NCI-H146 (cell line): Measurements from ENCODE around the gene GGTLC1.
"Not testable (repeated sequence)": the region's sequence is repeated elsewhere in the genome, so short reads cannot be mapped to it uniquely, and the experiment has no call there.

Experiments used
- DNase-seq: peaks from one replicate; lab custom pipeline; 2025; lab: John Stamatoyannopoulos, UW

GGTLC1 gene

GRCh38 chr20:23994001-23994633 is 5.5 kb upstream of the GGTLC1 start:
- DNase-seq: not testable (repeated sequence)

GRCh38 chr20:23993440-23993839 is 4.9 kb upstream of the GGTLC1 start:
- not testable (repeated sequence) for DNase-seq

GRCh38 chr20:23990296-23990695 is 1.7 kb upstream of the GGTLC1 start:
- not testable (repeated sequence) for DNase-seq

GRCh38 chr20:23988966-23989365 is 387 bp upstream of the GGTLC1 start:
- not testable (repeated sequence) for DNase-seq

GRCh38 chr20:23986716-23987115 is 1.9 kb downstream of the GGTLC1 start:
- DNase-seq: not testable (repeated sequence)

GRCh38 chr20:23986310-23986709 is 2.3 kb downstream of the GGTLC1 start:
- not testable (repeated sequence) for DNase-seq

- DNase-seq: not testable (repeated sequence)
Observed at GRCh38 chr20:23985790-23986225, 2.8 kb downstream of the GGTLC1 start.

- not testable (repeated sequence) for DNase-seq
Observed at GRCh38 chr20:23985066-23985789, 3.4 kb downstream of the GGTLC1 start.

- DNase-seq: not testable (repeated sequence)
Observed at GRCh38 chr20:23984476-23985023, 4.0 kb downstream of the GGTLC1 start.

- DNase-seq: not testable (repeated sequence)
Observed at GRCh38 chr20:23982112-23983018, 6.2 kb downstream of the GGTLC1 start.

GRCh38 chr20:23981526-23981925 is 7.1 kb downstream of the GGTLC1 start:
- DNase-seq: not testable (repeated sequence)

- not testable (repeated sequence) for DNase-seq
Observed at GRCh38 chr20:23981014-23981413, 7.6 kb downstream of the GGTLC1 start.

GRCh38 chr20:23979899-23980811 is 8.4 kb downstream of the GGTLC1 start:
- not testable (repeated sequence) for DNase-seq

GRCh38 chr20:23979380-23979779 is 9.2 kb downstream of the GGTLC1 start:
- not testable (repeated sequence) for DNase-seq

GRCh38 chr20:23978457-23978856 is 10.1 kb downstream of the GGTLC1 start:
- DNase-seq: not testable (repeated sequence)

GRCh38 chr20:23974966-23975365 is 13.6 kb downstream of the GGTLC1 start:
- no peak for DNase-seq

- no peak for DNase-seq
Observed at GRCh38 chr20:23971310-23971709, 17.3 kb downstream of the GGTLC1 start.

- no peak for DNase-seq
Observed at GRCh38 chr20:23970049-23970448, 18.5 kb downstream of the GGTLC1 start.

- DNase-seq: no peak
Observed at GRCh38 chr20:23967616-23967979, 21.0 kb downstream of the GGTLC1 start.

GRCh38 chr20:23966927-23967615 is 21.5 kb downstream of the GGTLC1 start:
- no peak for DNase-seq
